HPDE6-E6E7 (cell line): ENCODE measurements around the gene CYGB.

Source experiments
- DNase-seq: peaks from one replicate; pipeline ENCODE4 v3.0.0; 2011; ENCODE audit warnings: missing footprints; ENCODE audit errors: extremely low spot score

CYGB gene

GRCh38 chr17:76537578-76538280, at the start of gene CYGB:
CYGB (minus strand) TSS chr17:76537709; CDS start chr17:76537542, 167 bp downstream.
- DNase-seq = no peak

- no peak for DNase-seq
Observed at GRCh38 chr17:76586741-76587487, 49.4 kb upstream of the CYGB start.

GRCh38 chr17:76585649-76586593, 48.4 kb upstream of the CYGB start, which contains the start of gene ST6GALNAC2:
ST6GALNAC2 (minus strand) TSS chr17:76585860; CDS start chr17:76585808, 52 bp downstream.
- peak; percentile 55 for DNase-seq

- no peak for DNase-seq
Observed at GRCh38 chr17:76585033-76585648, 47.6 kb upstream of the CYGB start.

- no peak for DNase-seq
Observed at GRCh38 chr17:76584427-76585032, 47.0 kb upstream of the CYGB start.

- no peak for DNase-seq
Observed at GRCh38 chr17:76582660-76583059, 45.2 kb upstream of the CYGB start.

GRCh38 chr17:76581515-76581914, 44.0 kb upstream of the CYGB start:
- no peak for DNase-seq

GRCh38 chr17:76579281-76579680, 41.8 kb upstream of the CYGB start:
- no peak for DNase-seq

- peak; percentile 60 for DNase-seq
Observed at GRCh38 chr17:76578376-76578775, 40.9 kb upstream of the CYGB start.

- DNase-seq = no peak
Observed at GRCh38 chr17:76577876-76578275, 40.4 kb upstream of the CYGB start.

GRCh38 chr17:76576189-76576588, 38.7 kb upstream of the CYGB start:
- no peak for DNase-seq

GRCh38 chr17:76575570-76575969, 38.1 kb upstream of the CYGB start:
- no peak for DNase-seq

GRCh38 chr17:76574166-76574565, 36.7 kb upstream of the CYGB start:
- no peak for DNase-seq

GRCh38 chr17:76573096-76573495, 35.6 kb upstream of the CYGB start:
- no peak for DNase-seq

GRCh38 chr17:76572201-76572910, 34.8 kb upstream of the CYGB start:
- no peak for DNase-seq

- DNase-seq = no peak
Observed at GRCh38 chr17:76570877-76571471, 33.5 kb upstream of the CYGB start.

GRCh38 chr17:76570457-76570856, 32.9 kb upstream of the CYGB start:
- DNase-seq = no peak

GRCh38 chr17:76569607-76570279, 32.2 kb upstream of the CYGB start:
- no peak for DNase-seq

GRCh38 chr17:76568811-76569221, 31.3 kb upstream of the CYGB start:
- no peak for DNase-seq
